GM19467 (cell line): ENCODE data around the gene ACP2.

Source experiments
- ATAC-seq: cut with Tn5 transposase; IDR thresholded peaks from one replicate; pipeline ENCODE4 v1.9.1; 2021; ENCODE audit warnings: mild to moderate bottlenecking, moderate library complexity; ENCODE audit not compliant: unreplicated experiment

Gene ACP2

GRCh38 chr11:47244448-47245350, 3.9 kb downstream of the ACP2 start:
- no peak for ATAC-seq

GRCh38 chr11:47243454-47243853, 5.2 kb downstream of the ACP2 start:
- ATAC-seq, result no peak

- no peak for ATAC-seq
Measured at GRCh38 chr11:47242596-47243192, 5.9 kb downstream of the ACP2 start.

GRCh38 chr11:47241841-47242301, 6.7 kb downstream of the ACP2 start:
- ATAC-seq, result no peak

- no peak for ATAC-seq
Measured at GRCh38 chr11:47239852-47240251, 8.8 kb downstream of the ACP2 start.

- no peak for ATAC-seq
Measured at GRCh38 chr11:47236482-47236881, 12.1 kb downstream of the ACP2 start.

- ATAC-seq, result no peak
Measured at GRCh38 chr11:47235163-47235562, 13.5 kb downstream of the ACP2 start.

GRCh38 chr11:47234669-47235100, 13.9 kb downstream of the ACP2 start:
- ATAC-seq, result no peak

GRCh38 chr11:47233989-47234668, 14.5 kb downstream of the ACP2 start:
- ATAC-seq, result no peak

- no peak for ATAC-seq
Measured at GRCh38 chr11:47233051-47233450, 15.6 kb downstream of the ACP2 start.

GRCh38 chr11:47229161-47229560, 19.5 kb downstream of the ACP2 start:
- no peak for ATAC-seq

- ATAC-seq, result peak; percentile 96
Measured at GRCh38 chr11:47225552-47226400, 22.8 kb downstream of the ACP2 start.

GRCh38 chr11:47222696-47223095, 25.9 kb downstream of the ACP2 start:
- ATAC-seq, result no peak

GRCh38 chr11:47220401-47220821, 28.2 kb downstream of the ACP2 start:
- ATAC-seq, result no peak

GRCh38 chr11:47216121-47216798, 32.4 kb downstream of the ACP2 start:
- no peak for ATAC-seq

- ATAC-seq, result no peak
Measured at GRCh38 chr11:47215366-47215910, 33.2 kb downstream of the ACP2 start.

GRCh38 chr11:47213950-47214565, 34.6 kb downstream of the ACP2 start:
- ATAC-seq, result peak; percentile 55

- ATAC-seq, result no peak
Measured at GRCh38 chr11:47212938-47213337, 35.7 kb downstream of the ACP2 start.

GRCh38 chr11:47208628-47209027, 40.0 kb downstream of the ACP2 start:
- no peak for ATAC-seq
